NCI-H82 (cell line): ENCODE data around the gene PTGS1.
"Not testable (repeated sequence)": the region's sequence is repeated elsewhere in the genome, so short reads cannot be mapped to it uniquely, and the experiment has no call there.

Experiments used
- DNase-seq: peaks from one replicate; lab custom pipeline; 2025; lab: John Stamatoyannopoulos, UW

Gene PTGS1

GRCh38 chr9:122398371-122398924 lies 27.6 kb downstream of the PTGS1 start:
- no peak for DNase-seq

GRCh38 chr9:122401896-122402295 lies 31.1 kb downstream of the PTGS1 start:
- no peak for DNase-seq

- DNase-seq: no peak
Measured at GRCh38 chr9:122402403-122402871, 31.6 kb downstream of the PTGS1 start.

GRCh38 chr9:122402874-122403273 lies 32.0 kb downstream of the PTGS1 start:
- DNase-seq: no peak

- DNase-seq: no peak
Measured at GRCh38 chr9:122403381-122404000, 32.7 kb downstream of the PTGS1 start.

- not testable (repeated sequence) for DNase-seq
Measured at GRCh38 chr9:122405304-122406069, 34.7 kb downstream of the PTGS1 start.

- peak; percentile 36 for DNase-seq
Measured at GRCh38 chr9:122406070-122406890, 35.5 kb downstream of the PTGS1 start.

GRCh38 chr9:122414108-122414507 lies 43.3 kb downstream of the PTGS1 start:
- not testable (repeated sequence) for DNase-seq

- DNase-seq: no peak
Measured at GRCh38 chr9:122418016-122418415, 47.2 kb downstream of the PTGS1 start.

GRCh38 chr9:122420315-122420714 lies 49.5 kb downstream of the PTGS1 start:
- peak; percentile 3 for DNase-seq

GRCh38 chr9:122425087-122425486 lies 54.3 kb downstream of the PTGS1 start:
- DNase-seq: no peak

GRCh38 chr9:122426723-122427122 lies 55.9 kb downstream of the PTGS1 start:
- DNase-seq: no peak

- DNase-seq: no peak
Measured at GRCh38 chr9:122442568-122442967, 71.7 kb downstream of the PTGS1 start.

GRCh38 chr9:122444041-122444733 lies 73.4 kb downstream of the PTGS1 start:
- no peak for DNase-seq
